ENCODE data around the gene ERBB2. TPM values are rescaled to one million over a fixed set of nuclear protein-coding genes. Genes with fewer than 3 reads are reported as not detected.

ERBB2 gene
- total and polyA plus RNA-seq, 2 of the 4 experiments (the other 2 are of a cell fraction) = 28.7 to 33.3 TPM

- Histone ChIP-seq H2BK15ac (ENCODE audit: low read depth, low read length) (no peak overlapping the region), H3K23ac (ENCODE audit: low read depth, low read length) (no peak overlapping the region), H3K4me1 (ENCODE audit: control insufficient read depth, insufficient read depth, low read length) (no peaks in the 10 kb centered on the region), H3K4me2 (ENCODE audit: low read depth, low read length) (no peak overlapping the region), H3K4ac (ENCODE audit: low read depth, low read length) (no peak overlapping the region), H3K56ac (ENCODE audit: extremely low read depth, insufficient read depth, low read length) (no peak overlapping the region), H3K9me1 (ENCODE audit: insufficient read depth, low read length) (no peaks in the 10 kb centered on the region), H3K14ac (replicated peaks; ENCODE audit: low read depth, low read length) (no peak overlapping the region), H4K5ac (ENCODE audit: low read depth, low read length) (no peak overlapping the region), H3K9ac (ENCODE audit: low read depth, low read length) (no peak overlapping the region), H3K79me1 (ENCODE audit: low read depth in 1 of 2, low read length in 2 of 2) (peaks cover 7 to 14% of the 10 kb centered on the region in 2 experiments), H2AK5ac (ENCODE audit: low read depth, low read length) (no peak overlapping the region), H4K8ac (ENCODE audit: low read depth in 2 of 2, low read length in 2 of 2) (no peak overlapping the region), H2BK5ac (ENCODE audit: low read depth, low read length, poor library complexity, severe bottlenecking) (no peak overlapping the region), H2AFZ (replicated peaks; ENCODE audit: low read length, poor library complexity) (no peak overlapping the region), H2BK20ac (ENCODE audit: low read depth, low read length) (no peak overlapping the region), H3K27me3 (ENCODE audit: control insufficient read depth, insufficient read depth, low read length) (no peaks in the 10 kb centered on the region), H3K4me3 (ENCODE audit: insufficient read depth, low read depth, low read length) (no peak overlapping the region), H3K18ac (ENCODE audit: low read depth, low read length) (no peak overlapping the region), H4K20me1 (ENCODE audit: insufficient read depth, low read length) (peaks cover 14% of the 10 kb centered on the region), H4K91ac (ENCODE audit: insufficient read depth, low read depth, low read length) (no peak overlapping the region), H3K36me3 (ENCODE audit: control insufficient read depth, insufficient read depth, low read length) (peaks cover 42% of the 10 kb centered on the region), H3K27ac (ENCODE audit: insufficient read depth, low read length) (no peak overlapping the region), H3K9me3 (ENCODE audit: control insufficient read depth, insufficient read depth, low read length) (no peaks in the 10 kb centered on the region), H2AK9ac (replicated peaks; ENCODE audit: low read depth, low read length, poor library complexity) (no peak overlapping the region), H2BK120ac (ENCODE audit: low read depth, low read length) (no peak overlapping the region)
- WGBS, 2 experiments (ENCODE audit: extremely low coverage in 2 of 2, insufficient read length in 1 of 2) = 100% methylated on average over 2 of the region's 11 CpGs; no CpG with 5 or more reads in 1 of the 2 experiments
- DNase-seq = no peak
- intact Hi-C loops (cut with micrococcal nuclease) (no loop called here), in situ Hi-C loops (cut with MboI; ENCODE audit: low sequenced_read_pairs) (no loop called here), dilution Hi-C loops (cut with HindIII; ENCODE audit: low sequenced_read_pairs, unreplicated experiment) (no loop called here)
- ChIA-PET CTCF (interaction anchor here (0.6 kb wide), 2 partner anchors 63 to 161 kb away, joined by 3 to 15 read pairs; no protein-coding TSS in a partner anchor), POLR2A (ENCODE audit: unreplicated experiment) (no interaction called here)
- no peak for ATAC-seq (ENCODE audit: low read depth)
- no TSS peak for BruUV-seq (replicated peaks)
- no peak for TF ChIP-seq FOS (IDR thresholded peaks at IDR 0.05; ENCODE audit: low read depth, low read length)
- TF ChIP-seq RAD21 (IDR thresholded peaks at IDR 0.05; ENCODE audit: low read length) = no peak
- TF ChIP-seq SMC3 (IDR thresholded peaks at IDR 0.05; ENCODE audit: low read depth, low read length) = no peak
- TF ChIP-seq RFX5 (IDR thresholded peaks at IDR 0.05; ENCODE audit: low read depth, low read length) = no peak
- no peak for TF ChIP-seq MAZ (IDR thresholded peaks at IDR 0.05; ENCODE audit: borderline replicate concordance, low read depth, low read length)
- no peak for TF ChIP-seq POLR2A (IDR thresholded peaks at IDR 0.05; ENCODE audit: low read depth, low read length)
- no peak for TF ChIP-seq USF2 (IDR thresholded peaks at IDR 0.05; ENCODE audit: low read depth, low read length)
- no peak for TF ChIP-seq CHD1 (IDR thresholded peaks at IDR 0.05; ENCODE audit: low read depth, low read length)
- TF ChIP-seq BHLHE40 (IDR thresholded peaks at IDR 0.05; ENCODE audit: low read depth, low read length) = no peak
- TF ChIP-seq RCOR1 (IDR thresholded peaks at IDR 0.05; ENCODE audit: insufficient replicate concordance, low read length) = no peak
- no peak for TF ChIP-seq CEBPB (IDR thresholded peaks at IDR 0.05; ENCODE audit: low read depth, low read length)
- no peak for TF ChIP-seq MXI1 (IDR thresholded peaks at IDR 0.05; ENCODE audit: borderline replicate concordance, low read depth, low read length)
Observed at GRCh38 chr17:39658346-39658745, 41.5 kb upstream of the ERBB2 start.

Measured in IMR-90 (cell line).